HG03354 (cell line): ENCODE data around the gene PTPRN2.
"Not testable (repeated sequence)": the region's sequence is repeated elsewhere in the genome, so short reads cannot be mapped to it uniquely, and the experiment has no call there.

Experiments used
- ATAC-seq: cut with Tn5 transposase; IDR thresholded peaks from one replicate; pipeline ENCODE4 v1.9.1; 2021; ENCODE audit warnings: mild to moderate bottlenecking; ENCODE audit not compliant: unreplicated experiment, poor library complexity, severe bottlenecking

The PTPRN2 gene

DNA sequence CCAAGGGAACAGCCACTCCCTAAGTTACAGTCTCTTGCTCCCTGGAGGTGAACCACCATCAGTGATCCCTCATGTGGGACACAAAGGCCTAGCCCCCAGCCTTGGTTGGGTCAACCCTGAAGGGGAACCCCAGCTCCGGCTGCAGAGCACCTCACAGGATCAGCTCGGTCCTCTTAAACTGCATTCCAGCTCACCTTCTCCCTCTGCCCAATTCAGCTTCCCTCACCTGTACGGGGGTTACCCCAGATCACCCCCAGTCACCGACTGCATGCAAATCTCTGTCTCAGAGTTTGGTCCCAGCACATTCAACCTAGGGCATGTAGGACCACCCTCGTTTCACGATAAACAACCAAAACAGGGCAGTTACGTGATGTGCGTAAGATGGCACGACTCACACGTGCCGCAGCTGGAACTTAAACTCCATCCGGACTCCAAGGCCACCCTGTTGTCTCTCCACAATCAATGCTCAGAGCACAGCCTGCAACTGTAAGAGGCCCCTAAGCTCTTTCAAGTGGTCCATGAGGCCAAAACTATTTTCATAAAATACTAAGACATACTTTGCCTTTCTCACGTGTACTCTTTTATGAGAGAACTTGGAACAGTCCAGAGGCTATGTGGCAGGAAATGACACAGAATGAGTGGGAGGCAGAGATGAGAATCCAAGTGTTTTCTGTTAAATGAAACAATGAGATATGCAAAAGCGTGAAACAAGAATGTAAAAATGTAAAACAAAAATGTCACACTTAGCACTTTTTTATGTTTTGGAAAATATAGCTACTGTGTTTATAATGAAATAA is 285.2 kb downstream of the PTPRN2 start:
- ATAC-seq, result no peak

DNA sequence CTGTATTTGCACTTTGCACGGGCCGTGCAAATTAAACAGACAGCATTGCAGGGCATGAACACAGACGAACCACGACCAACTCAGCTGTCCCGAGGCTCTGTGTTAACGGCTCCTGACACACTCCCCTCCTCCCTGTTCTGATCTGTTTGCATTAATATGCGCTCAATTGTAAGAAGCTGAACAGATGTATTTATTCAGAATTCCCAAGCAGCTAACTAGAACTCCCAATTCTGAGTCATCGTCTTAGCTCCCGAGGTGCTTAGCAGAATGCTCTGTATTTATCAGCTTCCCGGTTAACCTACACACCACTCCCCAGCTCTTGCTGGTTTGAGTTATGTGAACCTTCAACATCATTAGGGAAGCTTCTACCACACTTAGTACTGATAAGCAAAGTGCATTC is 286.4 kb downstream of the PTPRN2 start:
- no peak for ATAC-seq

DNA sequence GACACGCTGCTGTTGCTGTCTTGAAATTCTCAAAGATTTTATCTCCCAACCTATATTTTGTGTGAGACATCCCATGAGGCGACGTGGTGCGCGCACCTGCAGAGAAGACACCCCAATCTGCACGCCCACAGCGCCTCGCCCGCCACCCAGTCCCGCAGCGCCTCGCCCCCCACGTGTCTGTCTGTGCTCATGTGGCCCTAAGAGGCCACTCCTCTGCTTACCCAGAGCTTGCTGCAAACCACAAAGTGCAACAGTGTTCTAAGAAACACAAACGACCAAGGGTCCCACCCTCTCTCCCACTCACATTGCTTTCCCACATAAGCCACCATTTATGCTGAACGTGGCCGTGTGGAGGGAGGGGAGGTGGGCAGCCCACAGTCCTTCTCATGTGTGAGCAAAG is 287.2 kb downstream of the PTPRN2 start:
- no peak for ATAC-seq

DNA sequence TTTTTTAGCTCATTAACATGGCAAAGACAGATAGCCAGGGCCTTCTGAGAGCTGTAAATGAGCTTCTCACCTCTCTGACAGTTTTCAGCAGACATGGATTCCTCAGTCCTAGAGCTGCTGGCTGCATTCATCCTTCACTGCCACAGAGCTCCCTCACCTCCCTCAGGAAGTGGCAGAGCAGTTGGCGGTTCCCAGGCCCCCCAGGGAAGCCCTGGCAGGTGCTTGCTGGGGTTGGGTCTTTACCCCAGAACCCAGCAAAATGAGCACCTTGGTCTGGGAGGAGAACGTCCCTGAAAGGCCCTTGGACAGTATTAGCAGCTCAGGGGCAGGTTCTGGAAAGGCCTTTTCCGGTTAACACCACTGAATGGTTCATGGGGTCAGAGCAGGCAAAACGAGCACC is 288.0 kb downstream of the PTPRN2 start:
- ATAC-seq, result no peak

DNA sequence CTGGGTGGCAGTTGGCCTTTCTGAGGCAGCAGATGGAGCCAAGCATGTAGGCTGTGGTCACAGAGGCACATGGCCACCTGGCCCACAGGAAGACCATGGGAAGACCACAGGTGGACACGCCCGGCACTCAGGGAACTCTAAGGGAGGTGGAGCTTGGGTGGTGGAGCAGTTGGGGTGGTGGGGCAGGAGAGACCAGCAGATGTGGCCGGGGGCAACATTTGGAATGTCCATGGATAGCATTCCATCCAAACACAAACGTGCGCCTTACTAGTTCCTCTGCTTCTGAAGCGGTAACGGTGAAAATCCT is 290.9 kb downstream of the PTPRN2 start:
- ATAC-seq, result no peak

DNA sequence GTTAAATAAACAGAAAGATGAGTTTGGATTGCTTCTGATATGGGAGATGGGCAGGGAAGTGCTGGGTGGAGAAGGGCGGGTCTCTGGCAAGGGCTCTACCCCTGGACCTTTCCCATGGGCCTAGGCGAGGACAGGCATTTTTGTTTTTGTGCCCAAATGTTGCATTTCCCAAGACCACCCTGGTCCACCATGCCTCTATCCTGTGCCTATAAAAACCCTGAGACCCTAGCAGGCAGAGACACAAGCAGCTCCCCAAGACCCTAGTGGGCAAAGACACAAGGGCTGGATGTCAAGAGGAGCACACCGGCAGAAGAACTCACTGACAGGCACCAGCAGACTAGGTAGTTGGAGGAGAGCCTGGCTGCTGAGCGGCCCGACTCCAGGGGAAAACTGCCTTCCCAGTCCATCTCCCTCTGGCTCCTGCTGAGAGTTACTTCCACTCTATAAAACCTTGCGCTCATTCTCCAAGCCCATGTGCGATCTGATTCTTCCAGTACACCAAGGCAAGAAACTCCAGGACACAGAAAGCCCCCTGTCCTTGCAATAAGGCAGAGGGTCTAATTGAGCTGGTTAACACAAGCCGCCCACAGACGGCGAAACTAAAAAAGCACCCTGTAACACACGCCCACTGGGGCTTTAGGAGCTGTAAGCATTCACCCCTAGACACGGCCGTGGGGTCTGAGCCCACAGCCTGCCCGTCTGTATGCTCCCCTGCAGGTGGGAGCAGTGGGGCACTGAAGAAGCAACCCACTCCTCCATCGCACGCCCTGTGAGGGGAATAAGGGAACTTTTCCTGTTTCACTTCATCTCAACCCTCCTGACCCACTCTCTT is 291.4 kb downstream of the PTPRN2 start:
- no peak for ATAC-seq

DNA sequence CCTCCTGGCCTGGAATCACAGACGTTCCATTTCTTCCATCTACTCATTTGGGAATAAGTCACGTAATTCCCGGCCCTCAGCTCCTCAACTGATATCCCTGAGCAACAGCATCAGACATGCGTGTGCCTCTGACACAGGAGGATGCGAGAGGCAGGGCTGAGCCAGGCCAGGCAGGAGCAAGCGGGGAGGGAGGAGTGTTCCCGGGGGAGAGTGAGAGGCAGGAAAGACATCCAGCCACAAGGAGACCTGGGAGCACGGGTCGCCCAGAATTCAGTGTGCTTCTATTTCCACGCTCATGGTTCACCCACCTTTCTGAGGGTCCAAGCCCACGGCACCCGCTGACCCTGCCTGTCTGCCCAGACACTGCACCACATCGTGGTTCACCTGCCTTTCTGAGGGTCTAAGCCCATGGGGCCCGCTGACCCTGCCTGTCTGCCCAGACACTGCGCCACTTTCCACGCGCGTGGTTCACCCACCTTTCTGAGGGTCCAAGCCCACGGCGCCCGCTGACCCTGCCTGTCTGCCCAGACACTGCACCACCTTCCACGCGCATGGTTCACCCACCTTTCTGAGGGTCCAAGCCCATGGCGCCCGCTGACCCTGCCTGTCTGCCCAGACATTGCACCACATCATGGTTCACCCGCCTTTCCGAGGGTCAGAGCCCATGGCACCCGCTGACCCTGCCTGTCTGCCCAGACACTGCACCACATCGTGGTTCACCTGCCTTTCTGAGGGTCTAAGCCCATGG is 293.0 kb downstream of the PTPRN2 start:
- not testable (repeated sequence) for ATAC-seq

DNA sequence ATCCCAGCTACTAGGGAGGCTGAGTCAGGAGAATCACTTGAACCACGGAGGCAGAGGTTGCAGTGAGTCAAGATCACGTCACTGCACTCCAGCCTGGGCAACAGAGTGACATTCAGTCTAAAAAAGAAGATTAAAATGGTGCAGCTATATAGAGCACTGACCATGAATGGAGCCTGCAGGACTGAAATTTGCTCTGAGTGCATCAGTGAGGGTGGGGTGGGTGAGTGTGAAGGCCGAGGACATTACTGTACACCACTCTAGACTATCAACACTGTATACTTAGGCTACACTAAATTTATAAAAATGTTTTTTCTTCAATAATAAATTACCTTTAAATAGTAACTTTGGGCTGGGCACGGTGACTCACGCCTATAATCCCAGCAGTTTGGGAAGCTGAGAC is 294.7 kb downstream of the PTPRN2 start:
- ATAC-seq, result no peak

DNA sequence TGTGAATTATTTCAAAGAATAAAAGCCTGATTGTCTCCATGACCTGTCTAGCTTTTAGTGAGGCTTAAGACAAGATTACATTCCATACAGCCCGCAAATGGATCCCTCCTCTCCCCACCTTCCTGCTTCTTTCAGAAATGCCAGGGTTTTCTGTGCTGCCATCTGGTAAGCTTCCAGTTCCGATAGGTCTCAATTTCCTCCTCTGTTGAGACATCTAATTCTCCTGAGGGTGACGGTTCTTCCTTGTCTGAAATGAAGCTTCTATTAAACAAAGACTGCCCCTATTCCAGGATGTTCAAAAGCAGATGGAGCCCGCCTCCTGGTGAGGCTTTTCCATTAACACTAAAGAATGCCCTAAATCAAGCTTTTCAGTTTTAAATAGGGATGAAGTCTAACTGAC is 295.6 kb downstream of the PTPRN2 start:
- ATAC-seq, result no peak

DNA sequence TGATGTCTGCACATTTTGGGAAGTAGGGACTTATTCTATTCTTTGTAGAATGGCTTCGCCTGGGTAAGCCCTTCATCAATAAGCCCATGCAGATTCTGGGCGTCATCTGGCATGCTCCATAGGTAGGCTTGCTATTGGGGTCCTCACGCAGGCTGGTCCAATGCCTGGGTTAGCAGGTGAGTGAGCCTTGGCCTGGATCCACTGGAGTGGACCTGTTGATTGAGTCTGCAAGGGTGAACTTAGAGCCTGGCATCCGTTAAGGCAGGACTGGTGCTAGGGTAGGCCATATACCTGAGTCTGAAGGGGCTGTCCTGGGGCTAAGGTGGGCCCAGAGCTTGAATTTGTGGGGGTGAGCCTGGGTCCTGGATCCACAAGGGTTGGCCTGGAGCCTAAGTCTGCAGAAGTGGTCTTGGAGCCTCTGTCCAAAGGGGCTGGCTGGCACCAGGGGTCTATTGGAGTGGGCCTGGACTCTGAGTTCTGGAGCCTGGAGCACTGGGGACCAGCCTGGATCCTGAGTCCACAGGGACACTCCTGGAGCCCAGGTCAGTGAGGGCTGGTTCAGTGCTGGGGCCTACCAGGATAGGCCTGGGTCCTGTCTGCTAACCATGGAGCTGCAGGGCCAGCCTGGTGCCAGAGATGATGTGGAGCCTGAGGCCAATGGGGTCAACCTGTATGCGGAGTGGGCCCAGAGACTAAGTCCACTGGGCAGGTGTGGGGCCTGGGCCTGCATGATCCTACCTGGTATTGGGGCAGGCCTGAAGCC is 297.7 kb downstream of the PTPRN2 start:
- ATAC-seq, result no peak

DNA sequence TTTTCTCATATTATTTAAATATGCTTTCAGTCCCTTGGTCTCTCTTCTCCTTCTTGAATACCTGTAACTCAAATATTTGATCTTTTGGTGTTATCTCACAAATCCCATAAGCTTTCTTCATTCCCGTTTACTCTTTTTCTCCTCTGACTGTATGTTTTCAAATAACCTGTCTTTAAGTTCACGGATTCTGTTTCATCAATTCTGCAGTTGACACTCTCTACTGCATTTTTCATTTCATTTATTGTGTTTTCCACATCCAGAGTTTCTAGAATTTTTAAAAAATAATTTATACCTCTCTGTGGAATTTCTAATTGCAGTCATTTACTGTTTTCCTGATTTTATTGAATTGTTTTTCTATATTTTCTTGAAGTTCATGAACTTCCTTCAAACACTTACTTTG is 298.4 kb downstream of the PTPRN2 start:
- no peak for ATAC-seq

DNA sequence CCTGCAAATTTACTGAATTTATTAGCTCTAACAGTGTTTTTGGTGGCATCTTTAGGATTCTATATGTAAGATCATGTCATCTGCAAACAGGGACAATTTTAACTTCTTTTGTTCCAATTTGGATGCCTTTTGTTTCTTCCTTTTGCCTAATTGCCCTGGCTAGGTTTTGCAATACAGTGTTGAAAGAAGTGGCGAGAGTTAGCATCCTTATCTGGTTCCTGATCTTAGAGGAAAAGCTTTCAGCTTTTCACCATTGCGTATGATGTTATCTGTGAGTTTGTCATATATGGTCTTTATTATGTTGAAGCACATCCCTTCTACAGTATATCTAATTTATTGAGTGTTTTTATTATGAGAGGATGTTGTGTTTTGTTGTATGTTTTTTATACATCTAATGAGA is 301.4 kb downstream of the PTPRN2 start:
- ATAC-seq, result no peak

DNA sequence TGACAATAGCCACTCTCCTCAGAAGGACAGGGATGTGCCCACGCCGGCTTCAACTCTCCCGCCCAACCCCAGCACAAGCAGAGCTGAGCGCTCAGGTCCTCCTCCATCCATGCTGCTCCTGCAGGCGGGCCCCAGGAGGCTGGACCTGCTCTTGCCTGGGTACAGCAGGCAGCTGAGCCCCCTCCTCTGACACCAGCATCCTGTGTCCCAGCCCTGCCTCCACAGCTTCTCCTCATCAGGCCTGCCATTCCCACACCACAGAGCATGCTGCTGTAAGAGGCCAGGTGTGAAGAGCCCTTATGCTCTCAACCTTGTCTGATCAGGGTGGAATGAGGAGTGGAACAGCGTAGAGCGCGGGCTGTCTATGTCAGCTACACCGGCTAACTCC is 302.2 kb downstream of the PTPRN2 start:
- ATAC-seq, result no peak

DNA sequence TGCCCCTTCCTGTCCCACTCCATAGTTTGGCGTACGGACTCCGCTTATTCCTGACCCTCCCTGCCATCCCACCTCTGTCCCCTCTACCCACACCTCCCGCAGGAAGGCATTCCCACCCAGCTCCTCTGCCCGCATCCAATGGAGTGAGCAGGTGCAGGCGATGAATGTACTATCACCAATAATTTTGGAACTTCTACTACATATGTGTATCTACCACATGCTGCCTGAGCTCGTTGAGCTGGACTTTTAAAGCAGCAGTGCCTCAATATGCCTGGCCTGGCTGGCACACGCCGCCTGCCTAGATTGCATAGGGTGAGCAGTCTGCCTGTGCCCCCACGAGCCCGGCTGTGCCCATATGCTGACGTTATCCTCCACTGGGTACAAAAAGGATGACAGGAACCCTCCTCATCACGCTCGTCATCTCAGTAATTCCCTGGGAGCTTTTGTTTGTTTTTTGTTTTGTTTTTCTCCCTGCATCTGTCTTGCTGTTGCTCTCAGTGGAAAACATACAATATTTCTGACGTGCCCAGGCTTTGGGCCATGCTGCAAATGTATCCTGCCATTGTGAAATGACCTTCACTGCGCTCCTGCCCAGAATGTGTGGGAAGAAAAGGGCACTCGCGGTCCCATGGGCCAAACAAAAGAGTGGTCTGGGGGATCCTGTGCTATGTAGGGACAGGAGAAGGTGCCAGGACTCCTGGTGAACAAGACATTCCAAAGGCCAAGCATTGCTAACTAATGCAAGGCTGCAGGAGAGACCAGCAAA is 302.8 kb downstream of the PTPRN2 start:
- no peak for ATAC-seq

DNA sequence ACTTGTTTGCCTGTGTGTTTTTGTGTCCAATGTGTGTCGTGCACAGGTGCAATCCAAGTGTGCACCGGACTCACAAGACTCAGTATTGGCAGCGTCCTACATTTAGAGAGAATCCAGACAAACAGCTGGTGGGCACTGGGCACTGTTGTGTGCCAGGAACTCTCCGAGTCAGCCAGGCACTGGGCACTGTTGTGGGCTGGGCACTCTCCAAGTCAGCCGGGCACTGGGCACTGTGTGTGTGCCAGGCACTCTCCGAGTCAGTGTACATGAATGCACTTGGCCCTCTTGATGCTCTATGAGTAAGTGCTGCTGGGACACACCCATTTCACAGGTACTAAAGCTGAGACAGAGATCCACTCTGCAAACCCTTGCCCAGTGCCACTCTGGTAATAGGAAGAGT is 303.5 kb downstream of the PTPRN2 start:
- no peak for ATAC-seq

DNA sequence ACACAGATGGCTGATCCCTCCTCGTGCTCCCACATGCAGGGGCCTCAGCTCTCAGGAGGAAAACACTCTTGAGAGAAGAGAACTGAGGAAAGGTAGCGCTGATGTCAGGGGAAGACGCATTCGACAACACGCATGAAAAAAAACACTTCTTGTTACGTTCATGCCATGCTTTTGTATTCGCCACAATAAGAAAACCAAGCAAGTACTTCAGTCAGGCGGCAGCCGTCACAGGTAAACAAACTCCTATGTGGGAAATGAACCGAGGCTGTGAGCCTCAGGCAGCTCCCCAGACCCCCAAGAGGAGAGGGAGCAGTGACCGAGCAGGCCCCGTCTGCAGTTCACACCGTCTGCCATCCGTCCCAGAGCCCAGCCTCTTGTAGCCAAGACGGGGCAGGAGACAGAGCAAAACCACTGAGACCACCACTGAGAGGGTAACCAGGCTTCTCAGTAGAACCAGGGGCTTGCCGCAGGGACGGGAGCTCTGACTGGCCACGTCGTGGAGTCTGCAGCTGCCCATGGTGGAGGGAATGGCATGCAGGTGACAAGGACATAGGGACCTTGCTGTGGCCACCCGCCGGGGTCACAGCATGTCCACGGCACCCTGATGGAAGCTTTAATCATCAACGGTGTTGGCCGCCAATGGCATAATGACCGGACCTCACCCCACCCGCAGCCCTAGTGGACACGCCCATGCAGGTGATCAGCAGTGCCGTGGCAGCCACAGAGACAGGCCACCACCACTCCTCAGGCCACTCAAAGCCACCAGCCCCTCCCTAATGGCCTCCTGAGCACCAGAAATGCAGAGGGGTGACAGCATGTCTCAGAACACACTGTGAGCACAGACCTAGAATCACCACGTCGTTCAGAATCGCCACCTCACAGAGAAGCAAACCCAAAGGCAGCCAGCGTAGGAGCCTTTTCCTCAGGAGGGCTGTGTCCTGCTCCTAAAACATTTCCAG is 304.3 kb downstream of the PTPRN2 start:
- no peak for ATAC-seq

DNA sequence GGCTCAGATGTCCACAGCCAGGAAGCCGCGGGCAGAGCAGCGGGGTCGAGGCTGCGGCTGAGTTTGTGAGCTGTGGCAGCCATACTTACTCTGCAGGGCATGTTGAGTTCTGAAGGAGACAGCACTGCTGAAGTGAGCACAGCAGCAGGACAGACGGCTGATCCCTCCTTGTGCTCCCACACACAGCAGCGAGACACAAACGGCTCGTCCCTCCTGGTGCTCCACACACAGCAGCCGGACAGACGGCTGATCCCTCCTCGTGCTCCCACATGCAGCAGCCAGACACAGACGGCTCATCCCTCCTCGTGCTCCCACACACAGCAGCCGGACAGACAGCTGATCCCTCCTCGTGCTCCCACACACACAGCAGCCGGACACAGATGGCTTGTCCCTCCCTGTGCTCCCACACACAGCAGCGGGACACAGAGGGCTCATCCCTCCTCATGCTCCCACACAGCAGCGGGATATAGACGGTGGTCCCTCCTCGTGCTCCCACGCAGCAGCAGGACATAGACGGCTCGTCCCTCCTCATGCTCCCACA is 305.1 kb downstream of the PTPRN2 start:
- no peak for ATAC-seq

DNA sequence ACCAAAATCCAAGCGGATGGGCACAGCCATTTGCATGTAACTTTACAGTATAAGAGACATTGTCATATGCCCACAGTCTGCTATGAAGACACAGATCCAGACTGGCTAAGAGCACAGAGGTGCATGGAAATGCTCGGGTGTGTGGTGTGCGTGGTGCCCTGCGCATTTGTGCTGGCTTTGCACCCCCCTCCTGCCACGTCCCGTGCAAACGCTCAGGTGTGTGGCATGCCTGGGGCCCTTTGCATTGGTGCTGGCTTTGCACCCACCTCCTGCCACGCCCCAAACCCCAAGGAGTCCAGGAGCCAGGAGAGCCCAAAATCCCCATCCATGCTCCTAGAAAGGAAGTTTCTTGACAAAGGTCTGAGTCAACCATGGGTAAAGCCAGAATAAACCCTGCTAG is 306.2 kb downstream of the PTPRN2 start:
- ATAC-seq, result no peak
